HG03457 (cell line): ENCODE data around the gene NT5DC3.
"Not testable (repeated sequence)": the region's sequence is repeated elsewhere in the genome, so short reads cannot be mapped to it uniquely, and the experiment has no call there.

Source experiments
- ATAC-seq: cut with Tn5 transposase; IDR thresholded peaks from one replicate; pipeline ENCODE4 v1.9.1; 2021; ENCODE audit warnings: moderate number of reproducible peaks; ENCODE audit not compliant: unreplicated experiment

The NT5DC3 gene

DNA sequence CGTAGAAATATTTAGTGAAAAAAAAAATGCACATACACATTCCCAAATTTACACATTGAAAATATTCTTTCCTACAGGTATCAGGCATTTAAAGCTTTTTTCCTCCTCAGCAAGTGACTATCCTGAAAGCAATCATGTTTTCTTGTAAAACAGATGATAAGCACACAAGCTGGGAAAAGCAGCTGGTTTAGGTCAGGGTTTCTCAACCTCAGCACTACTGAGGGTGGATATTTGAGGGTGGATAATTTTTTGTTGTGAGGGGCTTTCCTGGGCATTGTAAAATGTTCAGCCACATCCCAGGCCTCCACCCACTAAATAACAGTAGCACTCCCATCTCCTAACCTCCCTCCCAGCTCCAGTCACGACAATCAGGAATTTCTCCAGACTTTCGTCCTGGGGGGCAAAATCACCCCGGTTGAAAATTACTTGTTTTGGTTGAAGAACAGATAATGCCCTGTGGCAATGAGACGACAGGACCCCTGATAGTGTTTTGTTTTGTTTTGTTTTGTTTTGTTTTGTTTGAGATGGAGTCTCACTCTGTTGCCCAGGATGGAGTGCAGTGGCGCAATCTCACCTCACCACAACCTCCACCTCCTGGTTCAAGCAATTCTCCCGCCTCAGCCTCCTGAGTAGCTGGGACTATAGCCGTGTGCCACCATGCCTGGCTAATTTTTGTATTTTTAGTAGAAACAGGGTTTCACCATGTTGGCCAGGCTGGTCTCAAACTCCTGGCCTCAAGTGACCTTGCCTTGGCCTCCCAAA is 15.0 kb upstream of the NT5DC3 start:
- no peak for ATAC-seq

GRCh38 chr12:103855036-103855712 is 14.1 kb upstream of the NT5DC3 start:
- ATAC-seq, result no peak

GRCh38 chr12:103854372-103854973 is 13.4 kb upstream of the NT5DC3 start:
- no peak for ATAC-seq

DNA sequence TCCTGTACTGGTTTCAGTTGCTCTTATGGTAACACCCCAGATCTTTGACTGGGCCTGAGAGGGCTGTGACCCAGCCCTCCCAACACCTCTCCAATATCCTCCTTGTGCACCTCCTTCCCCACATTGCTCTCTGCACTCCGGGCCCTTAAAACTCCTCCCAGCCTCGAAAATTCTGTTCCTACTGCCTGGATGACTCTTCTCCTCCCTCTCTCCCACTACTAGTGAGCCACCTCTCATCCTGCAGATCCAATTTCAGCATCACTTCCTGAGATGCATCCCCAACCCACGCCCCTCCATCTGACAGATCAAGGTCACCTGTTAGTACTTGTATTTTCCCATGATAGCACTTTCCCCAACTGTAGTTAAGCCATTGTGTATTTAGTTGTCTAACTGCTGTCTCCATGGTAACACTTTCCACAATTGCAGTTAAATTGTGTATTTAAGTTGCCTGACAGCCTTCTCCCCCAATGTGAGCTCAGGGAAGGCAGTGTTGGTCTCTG is 11.5 kb upstream of the NT5DC3 start:
- no peak for ATAC-seq

- ATAC-seq, result no peak
Observed at GRCh38 chr12:103851127-103851526, 10.1 kb upstream of the NT5DC3 start.

GRCh38 chr12:103850429-103850828 is 9.4 kb upstream of the NT5DC3 start:
- no peak for ATAC-seq

DNA sequence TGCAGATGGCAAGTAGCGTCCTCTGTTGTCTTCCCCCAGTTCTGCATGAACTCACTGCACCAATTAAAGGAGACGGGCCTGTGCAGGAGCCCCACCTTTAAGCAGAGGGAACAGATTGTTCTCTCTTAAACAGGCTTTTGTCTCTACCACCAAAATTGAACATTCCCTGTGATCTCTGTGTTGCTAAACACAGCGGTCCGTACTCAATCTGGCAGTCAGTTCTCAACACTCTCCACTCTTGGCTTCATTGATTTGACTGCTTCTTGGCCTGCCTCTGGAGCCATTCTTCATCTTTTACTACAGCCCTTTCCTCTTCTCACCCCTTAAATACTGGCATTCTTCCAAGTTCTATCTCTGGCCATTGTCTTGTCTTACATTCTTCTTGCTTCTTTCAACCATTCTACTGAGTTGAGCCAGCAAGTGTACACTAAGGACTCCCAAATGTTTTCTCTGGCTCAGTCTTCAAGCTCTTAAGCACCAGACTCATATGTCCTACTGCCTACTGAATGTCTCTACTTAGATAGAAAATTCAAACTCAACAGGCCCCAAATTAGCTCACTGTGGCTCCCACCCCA is 8.0 kb upstream of the NT5DC3 start:
- ATAC-seq, result no peak

DNA sequence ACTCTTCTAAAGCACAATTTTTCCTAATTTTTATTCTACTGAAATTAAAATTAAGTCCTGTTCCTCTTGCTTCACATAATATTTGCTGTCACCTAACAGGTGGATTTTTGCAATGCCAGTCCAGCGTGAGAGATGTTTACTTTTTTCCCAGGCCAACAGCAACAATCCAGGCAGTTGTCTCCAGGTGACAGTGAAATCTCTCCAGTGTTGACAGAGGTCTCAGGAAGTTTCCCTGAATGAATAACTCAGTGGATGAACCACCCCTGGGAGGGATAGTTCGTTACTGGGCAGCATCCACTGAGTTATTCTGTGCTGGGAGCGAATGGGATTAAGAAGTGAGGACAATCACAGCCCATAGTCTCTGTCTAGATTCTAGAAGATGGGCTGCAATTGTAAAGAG is 7.1 kb upstream of the NT5DC3 start:
- no peak for ATAC-seq

GRCh38 chr12:103846415-103846814 is 5.4 kb upstream of the NT5DC3 start:
- no peak for ATAC-seq

- no peak for ATAC-seq
Observed at GRCh38 chr12:103844305-103844704, 3.3 kb upstream of the NT5DC3 start.

GRCh38 chr12:103841690-103842584 is 903 bp upstream of the NT5DC3 start:
- ATAC-seq, result no peak

- peak; percentile 17 for ATAC-seq
Observed at GRCh38 chr12:103840462-103840875, 565 bp downstream of the NT5DC3 start.

- ATAC-seq, result no peak
Observed at GRCh38 chr12:103839609-103840461, 1.2 kb downstream of the NT5DC3 start.

GRCh38 chr12:103839103-103839502 is 1.9 kb downstream of the NT5DC3 start:
- ATAC-seq, result no peak

GRCh38 chr12:103838254-103838914 is 2.6 kb downstream of the NT5DC3 start:
- no peak for ATAC-seq

DNA sequence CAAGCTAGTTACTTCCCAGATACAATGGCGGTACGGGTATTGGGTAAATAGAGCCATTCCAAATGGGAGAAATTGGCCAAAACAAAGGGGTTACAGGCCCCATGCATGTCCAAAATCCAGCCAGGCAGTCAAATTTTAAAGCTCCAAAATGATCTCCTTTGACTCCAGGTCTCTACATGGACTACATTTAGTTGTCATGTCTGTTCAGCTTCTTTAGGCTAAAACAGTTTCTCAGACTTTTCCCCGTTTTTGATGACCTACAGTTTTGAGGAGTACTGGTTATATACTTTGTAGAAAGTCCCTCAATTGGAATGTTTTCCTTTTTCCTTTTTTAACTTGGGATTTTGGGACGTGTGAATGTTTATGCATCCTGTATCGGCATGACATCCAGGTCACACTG is 4.7 kb downstream of the NT5DC3 start:
- no peak for ATAC-seq

GRCh38 chr12:103835747-103836335 is 5.2 kb downstream of the NT5DC3 start:
- not testable (repeated sequence) for ATAC-seq

DNA sequence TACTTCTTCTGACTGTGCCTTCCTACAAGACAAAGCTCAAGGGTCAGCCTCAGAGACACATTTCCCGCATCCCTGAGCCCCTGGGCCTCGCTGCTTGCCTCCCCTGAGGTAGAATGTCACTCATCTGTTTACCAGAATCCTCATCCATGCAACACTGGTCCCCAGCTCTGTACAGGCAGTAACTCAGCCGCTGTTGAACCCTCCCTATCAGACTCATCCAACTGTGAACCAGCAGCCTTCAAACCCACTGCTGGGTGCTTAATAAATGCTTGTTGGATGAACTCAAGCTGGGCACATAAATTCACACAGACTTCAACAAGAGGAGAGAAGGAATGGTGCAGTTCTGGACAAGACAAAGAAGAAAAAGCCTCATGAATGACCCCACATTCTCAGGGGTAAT is 6.1 kb downstream of the NT5DC3 start:
- ATAC-seq, result no peak

- no peak for ATAC-seq
Observed at GRCh38 chr12:103833891-103834290, 7.1 kb downstream of the NT5DC3 start.
